HG03095 (cell line): Measurements from ENCODE around the gene ENTPD6.

Experiments used
- ATAC-seq: cut with Tn5 transposase; IDR thresholded peaks from one replicate; pipeline ENCODE4 v1.9.1; 2021; ENCODE audit warnings: moderate library complexity; ENCODE audit not compliant: unreplicated experiment

Gene ENTPD6

DNA sequence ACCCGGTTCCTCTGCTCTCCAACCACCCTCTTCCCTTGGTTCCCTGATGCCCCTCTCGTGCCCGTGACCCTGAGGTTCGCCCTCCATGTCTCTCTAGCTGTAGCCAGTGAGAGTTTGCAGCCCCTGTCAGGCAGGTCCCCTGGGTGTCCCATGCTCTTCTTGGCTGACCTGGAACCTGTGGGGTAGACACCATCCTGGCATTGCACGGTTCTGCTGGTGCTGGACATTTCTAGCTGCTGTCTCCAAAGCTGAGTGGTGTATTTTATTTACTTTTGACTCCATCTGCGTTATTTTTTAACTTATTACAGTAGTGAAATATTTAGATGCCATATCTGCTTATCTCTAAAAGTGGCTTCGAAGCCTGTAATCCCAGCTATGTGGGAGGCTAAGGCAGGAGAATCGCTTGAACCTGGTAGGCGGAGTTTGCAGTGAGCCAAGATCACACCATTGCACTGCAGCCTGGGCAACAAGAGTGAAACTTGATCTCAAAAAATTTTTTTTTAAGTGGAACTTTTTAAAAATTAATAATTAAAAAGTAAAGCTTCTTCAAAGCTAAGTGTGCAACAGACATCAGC is 12.5 kb downstream of the ENTPD6 start:
- no peak for ATAC-seq

DNA sequence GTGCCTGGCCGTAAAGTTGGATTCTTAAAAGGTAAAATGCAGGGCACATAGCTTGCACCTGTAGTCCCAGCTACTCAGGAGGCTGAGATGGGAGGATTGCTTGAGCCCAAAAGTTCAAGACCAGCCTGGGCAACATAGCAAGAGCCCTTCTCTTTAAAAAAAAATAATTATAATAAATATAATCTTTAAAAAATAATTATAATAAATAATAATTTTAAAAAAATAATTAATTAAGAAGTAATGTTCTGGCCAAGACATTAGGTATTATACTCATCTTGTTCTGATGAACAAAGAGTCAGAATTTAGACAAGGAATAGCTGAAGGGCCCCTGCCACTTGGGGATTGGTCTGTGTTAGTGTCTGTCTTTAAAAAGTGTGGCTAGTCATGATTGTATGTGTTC is 13.9 kb downstream of the ENTPD6 start:
- no peak for ATAC-seq

DNA sequence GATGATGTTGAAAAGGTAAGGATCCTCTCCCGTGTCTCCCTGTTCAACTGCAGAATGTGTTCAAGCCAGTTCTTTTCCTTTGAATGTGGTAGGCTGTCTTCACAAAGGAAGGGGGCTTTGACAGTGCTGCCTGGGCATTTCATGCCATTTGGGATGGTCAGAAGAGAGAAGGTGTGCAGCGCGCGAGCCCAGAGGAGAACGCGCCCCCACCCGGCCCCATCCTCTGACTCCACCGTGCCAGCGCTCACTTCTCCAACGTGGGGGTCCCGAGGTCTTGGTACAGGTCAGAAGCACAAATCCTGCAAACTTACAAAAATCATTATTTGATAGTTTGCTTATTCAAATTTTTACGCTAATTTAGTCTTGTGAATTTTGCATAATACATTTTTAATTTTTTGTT is 14.4 kb downstream of the ENTPD6 start:
- ATAC-seq, result no peak

DNA sequence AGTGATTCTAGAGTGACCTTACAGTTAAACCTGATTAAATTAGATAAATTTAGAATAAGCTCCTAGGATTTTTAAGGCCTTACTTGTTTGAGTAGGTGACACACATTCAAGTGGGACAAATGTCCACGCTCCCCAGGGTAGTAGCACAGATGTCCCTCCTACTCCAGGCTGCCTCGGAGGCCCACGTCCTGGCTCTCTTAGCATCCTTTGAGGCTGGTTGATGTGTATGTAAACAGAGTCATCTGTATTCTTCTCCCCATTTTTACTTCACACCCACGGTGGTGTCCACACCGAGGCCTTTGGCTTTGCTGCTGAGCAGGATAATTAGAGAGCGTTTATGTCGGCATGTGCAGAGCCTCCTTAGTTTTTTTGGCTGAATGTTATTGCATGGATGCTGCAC is 15.8 kb downstream of the ENTPD6 start:
- no peak for ATAC-seq

DNA sequence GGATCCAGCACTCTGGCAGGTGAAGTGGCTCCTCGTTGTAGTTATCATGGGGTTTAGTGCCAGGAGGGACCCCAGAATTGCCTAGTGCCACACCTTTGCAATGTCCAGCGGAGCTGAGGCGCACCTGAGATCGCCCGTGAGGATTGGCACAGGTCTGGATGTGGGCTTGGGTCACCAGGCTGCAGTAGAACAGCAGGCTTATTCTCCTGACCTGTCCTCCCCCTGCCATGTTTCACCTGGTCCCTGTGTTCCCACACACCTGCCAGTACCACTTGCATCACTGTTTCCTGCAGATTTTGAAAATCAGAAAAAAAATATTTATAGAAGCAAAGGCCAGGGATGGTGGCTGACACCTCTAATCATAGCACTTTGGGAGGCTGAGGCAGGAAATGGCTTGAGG is 16.7 kb downstream of the ENTPD6 start:
- ATAC-seq, result no peak

DNA sequence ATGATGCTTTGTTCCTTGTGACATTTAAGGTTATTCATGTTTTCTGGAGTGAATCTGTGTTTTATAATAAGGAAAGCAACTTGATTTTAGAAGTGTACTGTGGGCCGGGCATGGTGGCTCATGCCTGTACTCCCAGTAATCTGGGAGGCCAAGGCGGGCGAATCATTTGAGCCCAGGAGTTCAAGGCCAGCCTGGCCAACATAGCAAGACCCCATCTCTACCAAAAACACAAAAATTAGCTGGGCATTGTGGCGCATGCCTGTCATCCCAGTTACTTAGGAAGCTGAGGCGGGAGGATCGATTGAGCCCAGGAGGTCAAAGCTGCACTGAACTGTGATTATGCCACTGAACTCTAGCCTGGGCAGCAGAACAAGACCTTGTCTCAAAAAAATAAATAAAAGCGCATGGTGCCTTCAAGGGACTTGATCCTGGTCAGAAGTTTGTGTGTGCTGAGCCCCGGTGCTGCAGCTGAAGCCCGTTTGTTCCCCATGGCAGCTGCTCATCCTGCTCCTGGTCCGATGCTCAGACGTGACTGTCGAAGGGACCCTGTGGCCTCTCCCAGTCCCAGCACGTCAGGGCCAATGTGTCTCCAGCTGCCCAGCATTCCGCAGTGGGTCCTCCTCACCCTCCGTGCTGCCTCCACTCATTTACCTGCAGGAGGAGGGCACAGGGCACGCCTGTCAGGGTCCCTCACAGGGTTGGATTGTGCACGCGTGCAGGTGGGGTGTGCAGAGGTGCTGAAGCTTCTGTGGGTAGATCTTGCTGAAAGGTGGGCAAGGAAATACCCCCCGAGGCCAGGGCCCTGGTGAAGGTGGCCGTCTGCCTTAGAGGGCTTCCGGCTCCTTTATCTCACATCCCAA is 18.3 kb downstream of the ENTPD6 start:
- ATAC-seq, result no peak

DNA sequence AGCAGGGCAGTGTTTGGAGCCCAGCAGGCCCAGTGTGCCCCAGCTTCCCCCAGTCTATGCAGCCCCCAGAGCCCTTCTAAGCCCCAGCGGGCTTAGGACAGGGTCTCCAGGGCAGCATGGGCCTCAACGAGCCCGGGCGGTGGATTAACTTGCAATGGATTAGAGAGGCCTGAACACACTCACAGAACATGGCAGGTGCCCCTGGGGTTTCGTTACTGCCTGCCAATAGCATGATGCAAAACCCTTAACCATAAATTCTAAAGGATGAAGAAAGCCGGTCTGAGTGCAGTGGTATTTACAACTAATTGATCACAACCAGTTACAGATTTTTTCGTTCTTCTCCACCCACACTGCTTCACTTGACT is 18.9 kb downstream of the ENTPD6 start:
- no peak for ATAC-seq

DNA sequence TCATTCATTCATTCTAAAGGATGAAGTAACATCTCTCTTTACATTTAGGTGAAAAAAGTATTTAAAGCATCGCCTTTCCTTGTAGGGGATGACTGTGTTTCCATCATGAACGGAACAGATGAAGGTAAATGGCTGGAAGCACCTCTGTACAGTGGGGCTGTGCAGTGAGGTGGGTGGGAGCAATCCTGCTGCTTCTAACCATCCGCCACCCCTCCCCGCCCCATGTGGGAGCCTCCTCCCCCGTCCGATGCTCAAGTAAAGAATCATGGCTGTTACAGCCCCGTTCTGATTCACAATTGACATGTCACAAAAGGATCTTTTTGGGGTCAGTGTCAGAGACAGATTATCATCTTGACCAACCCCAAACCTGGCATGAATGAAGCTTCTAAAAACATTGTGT is 19.3 kb downstream of the ENTPD6 start:
- ATAC-seq, result no peak

DNA sequence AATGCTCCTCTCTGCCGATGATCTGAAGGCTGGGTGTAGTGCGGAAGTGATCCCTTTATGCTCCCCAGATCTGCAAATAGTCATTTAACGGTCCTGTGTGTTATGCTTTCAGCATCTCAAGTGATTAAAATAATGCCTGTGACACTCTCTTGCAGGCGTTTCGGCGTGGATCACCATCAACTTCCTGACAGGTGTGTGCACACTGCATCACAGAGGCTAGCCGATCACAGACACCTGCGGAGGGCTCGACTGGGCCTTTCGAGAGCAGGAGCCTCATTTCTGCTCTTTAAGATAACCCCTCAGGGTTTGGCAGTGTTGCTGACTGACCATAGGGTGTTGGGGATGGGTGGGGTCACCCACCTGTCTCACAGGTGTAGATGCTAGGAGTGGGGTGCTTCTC is 20.0 kb downstream of the ENTPD6 start:
- no peak for ATAC-seq

DNA sequence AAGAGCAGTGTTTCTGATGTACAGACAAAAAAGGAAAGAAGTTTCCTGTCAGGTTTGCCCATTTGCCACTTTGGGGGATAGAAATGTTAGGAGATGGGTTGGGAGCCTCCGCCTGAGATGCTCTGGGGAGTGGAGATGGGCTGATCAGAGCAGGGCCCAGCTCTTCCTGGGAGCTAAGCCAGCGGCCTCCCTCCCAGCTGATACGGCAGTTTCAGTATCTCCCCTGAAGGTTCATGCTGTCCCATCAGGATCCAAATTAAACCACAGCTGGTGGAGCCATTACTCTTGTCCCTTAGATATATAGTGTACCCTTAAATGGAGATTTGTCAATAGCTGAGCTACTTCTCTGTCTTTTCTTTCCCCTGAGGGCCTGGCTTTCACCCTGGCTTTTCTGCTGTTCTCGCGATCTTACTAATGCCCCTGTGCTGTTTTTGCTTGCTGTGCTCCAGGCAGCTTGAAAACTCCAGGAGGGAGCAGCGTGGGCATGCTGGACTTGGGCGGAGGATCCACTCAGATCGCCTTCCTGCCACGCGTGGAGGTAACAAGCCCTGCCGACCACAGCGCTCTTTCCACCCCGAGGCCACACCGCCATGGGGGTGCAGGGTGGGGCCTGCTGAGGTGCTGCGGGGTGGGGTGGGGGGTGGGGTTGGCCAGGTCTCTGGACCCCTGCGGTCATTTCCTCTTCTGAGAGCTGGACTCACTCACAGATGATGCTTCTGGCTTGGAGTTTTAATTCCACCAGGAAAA is 20.9 kb downstream of the ENTPD6 start:
- no peak for ATAC-seq

DNA sequence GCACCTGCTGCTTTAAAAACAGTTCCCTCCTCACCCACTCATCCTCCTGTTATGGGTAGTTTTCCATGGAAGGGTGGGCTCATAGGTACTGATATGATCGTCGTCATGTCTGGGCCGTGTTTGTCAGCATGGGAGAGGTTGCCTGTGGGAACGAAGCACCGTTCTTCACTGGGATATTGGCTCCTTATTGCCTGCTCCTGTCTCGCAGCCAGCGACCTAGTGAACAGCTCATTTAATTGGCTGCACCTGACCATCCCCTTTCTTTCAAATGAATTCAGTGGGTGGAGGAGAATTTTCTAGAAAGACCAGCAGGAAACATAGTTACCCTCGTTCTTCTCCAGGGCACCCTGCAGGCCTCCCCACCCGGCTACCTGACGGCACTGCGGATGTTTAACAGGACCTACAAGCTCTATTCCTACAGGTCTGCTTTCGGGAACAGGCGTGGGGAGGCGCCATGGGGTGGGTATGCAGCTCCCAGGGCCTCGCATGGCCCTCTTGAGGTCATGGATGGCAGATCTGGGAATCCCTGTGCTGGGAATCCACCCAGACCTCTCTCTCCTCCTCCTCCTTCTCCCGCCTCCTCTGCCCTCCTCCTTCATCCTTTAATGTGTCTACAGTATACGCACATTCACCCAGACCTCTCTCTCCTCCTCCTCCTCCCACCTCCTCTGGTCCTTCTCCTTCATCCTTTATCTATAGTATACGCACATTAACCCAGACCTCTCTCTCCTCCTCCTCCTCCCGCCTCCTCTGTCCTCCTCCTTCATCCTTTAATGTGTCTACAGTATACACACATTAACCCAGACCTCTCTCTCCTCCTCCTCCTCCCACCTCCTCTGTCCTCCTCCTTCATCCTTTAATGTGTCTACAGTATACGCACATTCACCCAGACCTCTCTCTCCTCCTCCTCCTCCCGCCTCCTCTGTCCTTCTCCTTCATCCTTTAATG is 21.9 kb downstream of the ENTPD6 start:
- ATAC-seq, result no peak

DNA sequence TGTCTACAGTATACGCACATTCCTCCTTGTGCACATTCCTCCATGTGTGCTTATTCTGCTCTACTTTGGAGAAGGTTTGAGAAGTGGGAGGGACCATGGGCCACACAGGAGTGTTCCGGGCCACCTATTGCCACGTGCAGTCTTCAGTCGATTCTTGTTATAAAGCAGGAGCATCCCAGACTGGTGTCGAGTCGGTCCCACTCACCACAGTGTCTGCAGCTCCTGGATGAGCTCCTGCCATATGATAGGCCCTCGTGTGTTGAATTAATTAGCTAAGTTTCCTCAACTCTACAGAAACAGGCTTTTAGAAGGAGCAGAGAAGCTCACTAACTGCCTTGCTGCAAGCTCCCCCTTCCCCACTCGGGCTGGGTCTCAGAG is 22.6 kb downstream of the ENTPD6 start:
- ATAC-seq, result no peak

DNA sequence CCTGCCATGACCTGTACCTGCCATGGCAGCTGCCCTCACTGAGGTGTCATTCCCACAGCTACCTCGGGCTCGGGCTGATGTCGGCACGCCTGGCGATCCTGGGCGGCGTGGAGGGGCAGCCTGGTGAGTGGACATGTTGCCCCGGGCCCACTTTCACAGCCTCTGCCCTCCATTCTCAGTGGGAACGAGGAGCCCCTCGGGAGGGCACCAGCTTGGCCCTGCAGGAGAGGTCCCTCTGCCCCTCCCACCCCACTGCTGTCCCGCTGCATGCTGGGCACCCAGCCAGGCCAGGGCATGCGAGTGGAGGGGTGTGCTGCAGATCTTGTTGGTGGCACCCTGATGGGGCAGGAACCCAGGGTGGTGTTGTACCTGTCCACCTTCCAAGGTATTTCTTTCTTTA is 23.0 kb downstream of the ENTPD6 start:
- ATAC-seq, result no peak

DNA sequence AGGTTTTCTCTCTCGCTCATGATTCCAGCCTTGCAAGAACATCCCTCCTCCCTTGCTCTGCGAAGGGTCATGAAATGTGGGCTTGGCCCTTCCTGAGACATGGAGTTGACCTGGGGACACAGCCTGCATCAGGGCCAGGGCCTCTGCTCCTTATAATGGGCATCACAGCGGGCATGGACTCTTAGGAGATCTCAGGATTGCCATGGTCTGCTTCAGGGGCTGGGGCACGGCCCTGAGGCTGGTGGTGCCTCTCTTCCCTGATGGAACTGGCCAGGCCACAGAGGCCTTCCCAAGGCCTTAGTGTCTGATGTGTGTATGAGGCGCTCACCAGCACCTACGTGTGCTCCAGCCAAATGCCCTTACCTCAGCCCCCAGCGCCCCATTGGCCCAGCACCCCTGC is 23.9 kb downstream of the ENTPD6 start:
- no peak for ATAC-seq

DNA sequence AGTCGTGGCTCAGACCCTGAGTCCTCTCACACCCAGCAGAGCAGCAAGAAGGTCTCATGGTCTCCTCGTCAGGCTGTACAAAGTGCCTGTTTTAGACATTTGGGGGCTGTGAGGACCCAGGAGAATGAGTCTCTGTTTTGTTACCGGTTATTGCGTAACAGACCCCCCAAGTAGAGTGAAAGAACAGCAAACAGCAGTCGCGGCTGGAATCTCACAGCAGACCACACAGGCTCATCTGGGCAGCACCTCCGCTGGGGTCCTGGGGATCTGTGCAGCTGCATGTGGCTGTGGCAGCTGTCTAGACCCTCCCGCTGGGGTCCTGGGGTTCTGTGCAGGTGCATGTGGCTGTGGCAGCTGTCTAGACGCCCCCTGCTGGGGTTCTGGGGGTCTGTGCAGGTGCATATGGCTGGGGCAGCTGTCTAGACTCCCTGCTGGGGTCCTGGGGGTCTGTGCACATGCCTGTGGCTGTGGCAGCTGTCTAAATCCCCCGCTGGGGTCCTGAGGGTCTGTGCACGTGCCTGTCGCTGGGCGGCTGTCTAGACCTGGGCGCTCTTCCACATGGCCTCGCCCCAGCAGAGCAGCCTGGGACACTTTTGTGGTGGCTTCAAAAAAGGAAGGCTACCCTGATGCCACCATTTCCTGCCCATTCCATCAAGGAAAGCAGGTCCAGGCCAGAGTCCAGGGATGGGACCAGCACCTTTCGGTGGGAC is 24.7 kb downstream of the ENTPD6 start:
- ATAC-seq, result no peak

DNA sequence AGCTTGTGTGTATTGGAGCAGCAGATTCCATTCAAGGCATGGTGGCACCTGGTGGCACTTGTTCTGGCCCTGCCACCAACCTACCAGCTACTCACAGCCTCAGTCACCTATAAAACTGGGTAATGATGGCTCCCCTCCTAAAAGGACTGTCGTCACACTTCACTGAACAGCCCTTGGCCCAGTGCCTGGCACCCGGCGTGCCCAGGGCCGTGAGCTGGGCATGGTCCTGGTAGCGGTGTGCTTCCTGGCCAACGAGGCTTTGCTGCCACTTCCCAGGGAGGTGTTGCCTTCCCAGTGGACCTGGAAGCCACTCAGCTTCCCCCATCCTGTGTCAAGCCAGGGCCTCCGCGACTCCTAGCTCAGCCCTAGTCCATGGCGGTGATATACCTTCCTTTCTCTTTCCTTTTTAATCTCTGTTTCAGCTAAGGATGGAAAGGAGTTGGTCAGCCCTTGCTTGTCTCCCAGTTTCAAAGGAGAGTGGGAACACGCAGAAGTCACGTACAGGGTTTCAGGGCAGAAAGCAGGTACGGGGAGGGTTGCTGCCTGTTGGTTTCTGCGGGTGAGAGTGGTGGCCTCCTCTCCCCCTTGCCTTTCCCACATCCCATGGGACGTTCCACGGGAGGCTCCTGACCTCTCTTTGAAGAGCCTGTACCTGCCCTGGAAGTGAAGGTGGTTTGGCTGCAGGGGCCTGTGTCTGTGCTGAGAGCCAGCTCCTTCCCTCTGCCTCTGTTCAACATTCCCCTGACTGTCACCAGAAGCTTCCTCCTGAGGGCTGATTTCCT is 25.5 kb downstream of the ENTPD6 start:
- ATAC-seq, result no peak

DNA sequence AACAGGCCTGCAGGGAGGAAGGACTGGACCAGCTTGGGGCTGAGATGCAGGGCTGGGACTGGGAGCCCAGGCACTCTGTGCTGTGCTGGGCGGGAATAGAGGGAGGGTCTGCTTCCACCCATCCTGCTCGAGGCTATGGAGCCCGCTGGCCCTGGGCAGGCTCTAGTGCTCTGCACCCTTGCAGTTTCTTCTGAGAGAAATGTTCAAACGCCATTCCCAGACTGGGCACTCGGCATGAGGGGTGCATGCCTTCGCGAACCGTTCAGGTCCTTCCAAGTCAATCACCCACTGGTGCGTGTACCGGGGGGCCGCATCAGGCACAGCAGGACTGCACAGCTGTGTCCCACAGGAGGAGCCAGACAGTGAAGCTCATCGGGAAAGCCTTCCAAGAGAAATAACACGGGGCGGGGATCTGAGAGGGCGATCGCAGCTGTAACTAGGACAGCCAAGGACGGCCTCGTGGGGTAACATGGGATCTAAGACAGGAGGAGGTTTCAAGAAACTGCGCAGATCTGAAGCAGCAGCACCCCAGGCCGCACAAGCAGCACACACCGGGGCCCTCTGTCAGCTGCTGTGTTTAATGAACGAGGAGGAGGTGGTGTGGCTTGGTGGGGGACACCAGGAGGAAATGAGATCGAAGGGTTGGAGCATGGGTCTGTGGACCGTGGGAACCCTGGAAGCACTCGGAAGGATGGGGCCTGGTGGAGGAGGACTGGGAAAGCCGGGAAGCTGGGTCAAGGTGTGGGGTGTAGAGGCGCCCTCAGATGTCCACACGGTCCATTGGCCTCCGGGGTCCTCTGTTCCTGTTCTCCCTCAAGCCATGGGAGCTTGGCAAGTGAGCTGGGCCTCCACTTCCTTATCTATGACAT is 26.3 kb downstream of the ENTPD6 start:
- no peak for ATAC-seq

DNA sequence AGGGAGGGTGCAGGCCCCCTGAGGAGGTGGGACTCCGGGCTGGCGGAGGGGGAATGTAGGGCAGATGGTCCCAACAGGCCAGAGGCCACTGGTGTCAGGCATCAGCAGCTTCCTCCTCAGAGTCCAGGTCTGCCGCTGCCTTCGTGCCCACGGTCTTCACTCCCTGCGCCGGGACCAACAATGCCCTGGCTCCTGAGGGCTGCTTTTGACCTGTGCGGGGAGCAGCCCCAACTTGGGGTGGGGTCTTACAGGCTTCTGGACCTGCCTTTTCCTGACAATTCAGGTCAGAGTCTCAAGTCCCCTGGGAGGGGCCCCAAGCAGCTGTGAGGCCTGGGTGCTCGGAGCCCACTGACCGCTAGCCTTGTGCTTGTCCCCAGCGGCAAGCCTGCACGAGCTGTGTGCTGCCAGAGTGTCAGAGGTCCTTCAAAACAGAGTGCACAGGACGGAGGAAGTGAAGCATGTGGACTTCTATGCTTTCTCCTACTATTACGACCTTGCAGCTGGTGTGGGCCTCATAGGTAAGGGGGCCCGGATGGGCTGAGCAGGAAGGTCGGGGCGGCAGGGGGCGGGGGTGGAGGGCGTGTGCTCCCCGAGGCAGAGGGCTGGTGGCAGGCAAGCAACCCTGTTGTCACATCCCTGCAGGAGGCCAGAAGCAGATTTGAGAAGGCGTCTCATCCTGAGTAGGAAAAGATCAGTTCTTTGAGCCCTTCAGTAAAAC is 27.1 kb downstream of the ENTPD6 start:
- no peak for ATAC-seq
